ENCODE measurements around the gene FMO4.
"Not testable (repeated sequence)": the region's sequence is repeated elsewhere in the genome, so short reads cannot be mapped to it uniquely, and the experiment has no call there.

FMO4 gene

GRCh38 chr1:171367436-171367835 lies 53.5 kb downstream of the FMO4 start:
- no peak overlapping the region for H3K9ac ChIP-seq (ENCODE audit: low read length)
- H3K4me1 ChIP-seq (ENCODE audit: control insufficient read depth, insufficient read depth, low read length) = no peaks in the 10 kb centered on the region
- H3K27me3 ChIP-seq (ENCODE audit: control insufficient read depth, insufficient read depth, low read length) = no peaks in the 10 kb centered on the region
- no peak overlapping the region for H3K4me3 ChIP-seq (ENCODE audit: low read length)
- H3K27ac ChIP-seq (ENCODE audit: low read depth, low read length) = no peak overlapping the region
- no peaks in the 10 kb centered on the region for H3K36me3 ChIP-seq (ENCODE audit: control insufficient read depth, insufficient read depth, low read length)

GRCh38 chr1:171372418-171373084 lies 58.6 kb downstream of the FMO4 start:
- Histone ChIP-seq H3K4me1 (ENCODE audit: control insufficient read depth, insufficient read depth, low read length) (no peaks in the 10 kb centered on the region), H3K4me3 (ENCODE audit: low read length) (no peak overlapping the region), H3K27me3 (ENCODE audit: control insufficient read depth, insufficient read depth, low read length) (no peaks in the 10 kb centered on the region), H3K9ac (ENCODE audit: low read length) (no peak overlapping the region), H3K27ac (ENCODE audit: low read depth, low read length) (no peak overlapping the region), H3K36me3 (ENCODE audit: control insufficient read depth, insufficient read depth, low read length) (no peaks in the 10 kb centered on the region)

GRCh38 chr1:171373357-171374122 lies 59.6 kb downstream of the FMO4 start:
- not testable (repeated sequence) for H3K36me3 ChIP-seq (ENCODE audit: control insufficient read depth, insufficient read depth, low read length); H3K27ac ChIP-seq (ENCODE audit: low read depth, low read length); H3K27me3 ChIP-seq (ENCODE audit: control insufficient read depth, insufficient read depth, low read length); H3K4me3 ChIP-seq (ENCODE audit: low read length); H3K4me1 ChIP-seq (ENCODE audit: control insufficient read depth, insufficient read depth, low read length); H3K9ac ChIP-seq (ENCODE audit: low read length)

- H3K4me1 ChIP-seq (ENCODE audit: control insufficient read depth, insufficient read depth, low read length) = no peaks in the 10 kb centered on the region
- no peak overlapping the region for H3K9ac ChIP-seq (ENCODE audit: low read length)
- H3K36me3 ChIP-seq (ENCODE audit: control insufficient read depth, insufficient read depth, low read length) = no peaks in the 10 kb centered on the region
- H3K4me3 ChIP-seq (ENCODE audit: low read length) = no peak overlapping the region
- no peaks in the 10 kb centered on the region for H3K27me3 ChIP-seq (ENCODE audit: control insufficient read depth, insufficient read depth, low read length)
- no peak overlapping the region for H3K27ac ChIP-seq (ENCODE audit: low read depth, low read length)
Observed at GRCh38 chr1:171379846-171380245, 65.9 kb downstream of the FMO4 start.

GRCh38 chr1:171381866-171382210 lies 67.9 kb downstream of the FMO4 start:
- Histone ChIP-seq H3K27ac (ENCODE audit: low read depth, low read length) (no peak overlapping the region), H3K4me3 (ENCODE audit: low read length) (no peak overlapping the region), H3K36me3 (ENCODE audit: control insufficient read depth, insufficient read depth, low read length) (no peaks in the 10 kb centered on the region), H3K27me3 (ENCODE audit: control insufficient read depth, insufficient read depth, low read length) (no peaks in the 10 kb centered on the region), H3K4me1 (ENCODE audit: control insufficient read depth, insufficient read depth, low read length) (no peaks in the 10 kb centered on the region), H3K9ac (ENCODE audit: low read length) (no peak overlapping the region)

- Histone ChIP-seq H3K9ac (ENCODE audit: low read length) (no peak overlapping the region), H3K27ac (ENCODE audit: low read depth, low read length) (no peak overlapping the region), H3K4me1 (ENCODE audit: control insufficient read depth, insufficient read depth, low read length) (no peaks in the 10 kb centered on the region), H3K4me3 (ENCODE audit: low read length) (no peak overlapping the region), H3K36me3 (ENCODE audit: control insufficient read depth, insufficient read depth, low read length) (no peaks in the 10 kb centered on the region), H3K27me3 (ENCODE audit: control insufficient read depth, insufficient read depth, low read length) (no peaks in the 10 kb centered on the region)
Observed at GRCh38 chr1:171384496-171384895, 70.5 kb downstream of the FMO4 start.

GRCh38 chr1:171389171-171389570 lies 75.2 kb downstream of the FMO4 start:
- no peak overlapping the region for H3K9ac ChIP-seq (ENCODE audit: low read length)
- no peaks in the 10 kb centered on the region for H3K36me3 ChIP-seq (ENCODE audit: control insufficient read depth, insufficient read depth, low read length)
- no peaks in the 10 kb centered on the region for H3K4me1 ChIP-seq (ENCODE audit: control insufficient read depth, insufficient read depth, low read length)
- no peak overlapping the region for H3K27ac ChIP-seq (ENCODE audit: low read depth, low read length)
- no peak overlapping the region for H3K4me3 ChIP-seq (ENCODE audit: low read length)
- H3K27me3 ChIP-seq (ENCODE audit: control insufficient read depth, insufficient read depth, low read length) = no peaks in the 10 kb centered on the region

- H3K4me1 ChIP-seq (ENCODE audit: control insufficient read depth, insufficient read depth, low read length); H3K4me3 ChIP-seq (ENCODE audit: low read length); H3K27ac ChIP-seq (ENCODE audit: low read depth, low read length); H3K27me3 ChIP-seq (ENCODE audit: control insufficient read depth, insufficient read depth, low read length); H3K36me3 ChIP-seq (ENCODE audit: control insufficient read depth, insufficient read depth, low read length); H3K9ac ChIP-seq (ENCODE audit: low read length): not testable (repeated sequence)
Observed at GRCh38 chr1:171390740-171391139, 76.8 kb downstream of the FMO4 start.

Measured in rectal smooth muscle tissue (tissue), 1 donor.